Stimulated activated CD4-positive, alpha-beta T cell treated with anti-CD3 and anti-CD28 coated beads, Interleukin-1b, Interleukin-23, amount 100 ng/mL, for 48 hours (primary cell): ENCODE measurements around the gene LGSN.
"Not testable (repeated sequence)": the region's sequence is repeated elsewhere in the genome, so short reads cannot be mapped to it uniquely, and the experiment has no call there.

Source experiments
- DNase-seq: peaks from one replicate; pipeline ENCODE4 v3.0.0-alpha.2; 2020

LGSN gene

GRCh38 chr6:63319939-63320338, at the start of gene LGSN:
Gene LGSN, minus strand, starts transcription at chr6:63319983. Its CDS starts 40 bp downstream, at chr6:63319943.
- no peak for DNase-seq

DNA sequence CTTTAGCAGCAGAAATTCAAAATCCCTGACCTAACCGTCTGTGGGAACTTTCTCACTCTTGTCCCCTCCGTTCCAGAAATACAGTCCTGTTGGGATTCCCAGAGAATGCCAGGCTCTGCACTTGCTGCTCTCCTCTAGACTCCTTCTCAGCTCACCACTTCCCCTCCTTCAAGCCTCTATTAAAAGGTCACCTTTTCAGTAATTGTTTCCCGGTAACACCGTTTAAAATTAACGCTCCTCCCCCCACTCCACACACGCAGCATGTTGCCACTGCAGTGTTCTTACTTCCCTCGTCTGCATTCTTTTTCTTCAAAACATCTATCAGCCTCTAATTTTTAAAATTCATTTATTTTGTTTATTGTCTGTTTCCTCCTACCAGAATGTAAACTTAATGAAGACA, 48.6 kb upstream of the LGSN start:
- DNase-seq: no peak

- not testable (repeated sequence) for DNase-seq
Observed at GRCh38 chr6:63362500-63363120, 42.8 kb upstream of the LGSN start.

- DNase-seq: not testable (repeated sequence)
Observed at GRCh38 chr6:63357384-63357783, 37.6 kb upstream of the LGSN start.

DNA sequence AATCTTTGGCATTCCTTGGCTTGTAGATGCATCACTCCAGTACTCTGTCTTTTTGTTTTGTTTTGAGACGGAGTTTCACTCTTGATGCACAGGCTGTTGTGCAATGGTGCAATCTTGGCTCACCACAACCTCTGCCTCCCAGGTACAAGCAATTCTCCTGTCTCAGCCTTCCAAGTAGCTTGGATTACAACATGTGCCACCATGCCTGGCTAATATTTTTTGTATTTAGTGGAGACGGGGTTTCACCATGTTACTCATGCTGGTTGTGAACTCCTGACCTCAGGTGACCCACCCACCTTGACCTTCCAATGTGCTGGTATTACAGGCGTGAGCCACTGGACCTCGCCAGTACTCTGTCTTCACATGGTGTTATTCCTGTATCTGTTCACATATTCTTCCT, 35.8 kb upstream of the LGSN start:
- DNase-seq: no peak

DNA sequence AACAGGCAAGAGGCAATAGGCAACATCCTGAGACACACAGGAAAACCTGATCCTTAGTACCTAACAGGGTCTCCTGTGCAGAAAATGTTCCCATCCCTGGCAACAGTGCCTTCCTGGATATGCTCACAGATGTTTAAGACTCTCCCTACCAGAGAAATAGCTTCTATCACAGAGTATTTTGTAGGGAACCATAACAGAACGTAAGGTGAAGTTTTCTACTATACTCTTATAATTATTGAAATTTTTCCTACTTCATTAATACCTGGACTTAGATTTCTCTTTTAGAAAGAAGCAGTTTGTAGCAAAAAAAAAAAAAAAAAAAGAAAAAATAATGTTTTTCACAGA, 33.5 kb upstream of the LGSN start:
- DNase-seq: no peak

DNA sequence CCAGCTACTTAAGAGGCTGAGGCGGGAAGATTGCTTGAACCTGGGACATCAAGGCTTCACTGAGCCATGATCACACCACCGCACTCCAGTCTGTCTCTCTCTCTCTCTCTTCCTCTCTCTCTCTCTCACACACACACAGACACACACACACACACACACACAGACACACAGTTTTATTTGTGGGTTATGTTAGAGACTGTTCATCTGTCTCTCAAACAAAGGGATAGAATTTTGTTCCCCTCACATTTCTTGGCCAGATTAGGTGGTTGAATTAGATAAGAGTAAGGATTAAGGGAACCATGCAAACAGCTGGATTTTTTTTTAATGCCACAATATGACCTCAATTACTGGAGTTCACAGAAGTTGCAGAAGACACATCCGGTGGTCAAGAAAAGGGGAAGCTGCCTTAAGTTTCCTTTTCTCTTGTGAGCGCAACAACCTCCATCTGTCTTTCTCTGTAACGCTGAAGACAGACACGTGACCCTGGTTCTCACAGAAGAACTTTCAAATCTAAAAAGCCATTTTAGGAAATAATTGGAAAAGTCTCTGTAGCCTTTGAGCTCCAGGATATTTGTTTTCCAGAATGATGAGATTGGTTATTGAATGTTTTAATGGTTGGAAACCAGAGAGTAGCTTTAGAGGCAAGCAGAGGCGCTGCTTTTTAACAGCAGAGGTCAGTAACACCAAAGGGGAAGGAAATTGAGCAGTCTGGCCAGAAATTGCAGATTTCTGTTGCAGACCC, 32.9 kb upstream of the LGSN start:
- no peak for DNase-seq

DNA sequence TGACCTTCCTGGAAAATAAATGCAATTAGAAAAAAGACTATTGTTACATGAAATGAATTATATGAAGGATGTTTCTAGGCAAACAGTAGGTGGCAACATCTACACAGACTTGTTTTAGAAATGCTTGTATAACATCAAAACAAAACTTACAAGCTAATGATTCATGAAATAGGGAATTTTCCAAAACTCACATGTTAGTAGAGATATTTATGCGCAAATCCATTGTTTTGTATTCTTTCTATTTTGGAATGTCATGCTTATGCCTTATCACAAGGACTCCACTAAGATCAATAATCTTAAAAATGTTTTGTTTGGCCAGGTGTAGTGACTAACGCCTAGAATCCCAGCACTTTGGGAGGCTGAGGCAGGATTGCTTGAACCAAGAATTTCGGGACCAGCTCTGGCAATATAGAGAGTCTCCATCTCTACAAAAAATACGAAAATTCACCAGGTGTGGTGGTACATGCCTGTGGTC, 32.3 kb upstream of the LGSN start:
- no peak for DNase-seq

DNA sequence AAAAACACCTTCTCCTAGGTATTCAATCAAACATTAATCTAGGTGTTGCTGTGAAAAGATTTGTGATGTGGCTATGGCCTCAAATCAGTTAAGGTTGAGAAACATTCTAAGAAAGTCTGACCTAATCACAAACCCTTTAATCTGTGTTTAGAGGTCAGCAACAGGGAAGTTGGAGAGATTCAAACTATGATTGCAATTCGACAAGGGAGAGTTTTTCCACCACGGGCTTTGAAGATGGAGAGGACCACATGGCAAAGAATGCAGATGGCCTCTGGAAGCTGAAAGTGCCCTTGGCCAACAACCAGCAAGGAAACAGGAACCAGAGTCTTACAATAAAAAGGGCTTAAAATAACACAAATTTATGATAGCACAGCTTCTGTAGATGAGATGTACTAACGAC, 29.6 kb upstream of the LGSN start:
- DNase-seq: no peak

DNA sequence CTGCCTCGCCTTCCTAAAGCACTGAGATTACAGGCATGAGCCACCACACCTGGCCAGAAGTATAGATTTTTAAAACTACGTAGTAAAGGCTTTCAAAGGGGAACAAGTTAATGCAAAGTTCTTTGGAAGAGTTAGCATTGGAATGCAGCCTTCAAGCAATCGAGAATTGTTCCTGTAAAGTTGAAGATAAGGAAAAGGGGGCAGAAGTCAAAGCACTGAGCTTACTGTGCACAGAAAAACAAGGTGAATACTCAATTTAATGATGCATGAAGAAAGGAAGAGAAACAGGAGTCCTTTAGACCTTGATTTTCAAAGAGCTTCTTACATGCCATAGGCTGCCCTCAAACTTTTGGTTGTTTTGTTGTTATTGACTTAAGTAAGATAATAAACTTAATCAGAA, 29.1 kb upstream of the LGSN start:
- no peak for DNase-seq

DNA sequence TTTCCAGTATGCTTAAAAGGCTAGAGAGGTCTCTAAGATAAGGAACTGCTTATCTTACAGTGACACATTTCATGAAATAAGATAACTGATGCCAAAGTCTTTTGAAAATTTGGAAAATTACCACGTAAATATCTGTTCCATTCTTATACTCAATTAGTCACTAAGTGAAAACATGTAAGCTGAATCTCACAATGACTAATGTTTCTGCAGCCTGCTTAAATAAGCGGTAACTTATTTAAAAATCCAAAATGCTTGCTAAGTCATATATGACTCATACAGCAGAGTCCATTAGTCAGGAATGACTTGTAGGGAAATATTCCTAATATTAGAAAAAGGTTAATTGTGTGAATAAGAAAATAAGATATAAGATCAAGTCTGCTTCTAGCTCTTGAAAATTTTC, 27.8 kb upstream of the LGSN start:
- no peak for DNase-seq

GRCh38 chr6:63346217-63346835, 26.5 kb upstream of the LGSN start:
- DNase-seq: no peak

DNA sequence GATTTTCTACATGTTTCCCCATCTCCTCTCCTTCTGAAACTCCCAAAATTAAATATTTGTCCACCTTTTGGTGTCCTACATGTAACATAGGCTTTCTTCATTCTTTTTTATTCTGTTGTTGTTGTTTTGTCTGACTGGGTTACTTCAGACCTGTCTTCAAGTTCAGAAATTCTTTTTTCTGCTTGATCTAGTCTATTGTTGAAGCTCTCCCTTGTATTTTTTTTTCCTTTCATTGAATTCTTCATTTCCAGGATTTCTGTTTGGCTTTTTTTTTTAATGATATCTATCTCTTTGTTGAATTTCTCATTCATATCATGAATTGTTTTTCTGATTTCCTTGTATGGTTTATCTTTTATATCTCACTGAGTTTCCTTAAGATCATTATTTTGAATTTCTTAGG, 20.6 kb upstream of the LGSN start:
- no peak for DNase-seq

- not testable (repeated sequence) for DNase-seq
Observed at GRCh38 chr6:63334652-63335051, 14.9 kb upstream of the LGSN start.

DNA sequence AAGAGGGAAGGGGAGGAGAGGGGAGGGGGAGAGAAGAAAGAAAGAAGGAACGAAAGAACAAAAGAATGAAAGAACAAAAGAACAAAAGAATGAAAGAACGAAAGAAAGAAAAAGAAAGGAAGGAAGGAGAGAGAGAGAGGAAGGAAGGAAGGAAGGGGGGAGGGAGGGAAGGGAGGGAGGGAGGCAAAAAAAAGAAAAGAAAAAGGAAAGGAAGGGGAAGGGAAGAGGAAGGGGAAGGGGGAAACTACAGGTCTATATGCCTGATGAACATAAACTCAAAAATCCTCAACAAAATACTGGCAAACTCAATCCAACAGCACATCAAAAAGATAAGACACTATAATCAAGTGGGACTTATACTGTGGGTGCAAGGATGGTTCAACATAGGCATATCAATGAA, 13.7 kb upstream of the LGSN start:
- no peak for DNase-seq

DNA sequence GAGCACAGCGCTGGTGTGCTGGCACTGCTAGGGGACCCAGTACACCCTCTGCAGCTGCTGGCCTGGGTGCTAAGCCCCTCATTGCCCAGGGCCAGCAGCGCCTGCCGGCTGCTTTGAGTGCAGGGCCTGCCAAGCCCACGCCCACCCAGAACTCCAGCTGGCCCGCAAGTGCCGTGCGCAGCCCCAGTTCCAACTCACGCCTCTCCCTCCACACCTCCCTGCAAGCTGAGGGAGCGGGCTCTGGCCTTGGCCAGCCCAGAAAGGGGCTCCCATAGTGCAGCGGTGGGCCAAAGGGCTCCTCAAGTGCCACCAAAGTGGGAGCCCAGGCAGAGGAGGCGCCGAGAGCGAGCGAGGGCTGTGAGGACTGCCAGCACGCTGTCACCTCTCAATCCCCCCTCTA, 6.8 kb upstream of the LGSN start:
- DNase-seq: not testable (repeated sequence)

- no peak for DNase-seq
Observed at GRCh38 chr6:63322981-63323380, 3.2 kb upstream of the LGSN start.

DNA sequence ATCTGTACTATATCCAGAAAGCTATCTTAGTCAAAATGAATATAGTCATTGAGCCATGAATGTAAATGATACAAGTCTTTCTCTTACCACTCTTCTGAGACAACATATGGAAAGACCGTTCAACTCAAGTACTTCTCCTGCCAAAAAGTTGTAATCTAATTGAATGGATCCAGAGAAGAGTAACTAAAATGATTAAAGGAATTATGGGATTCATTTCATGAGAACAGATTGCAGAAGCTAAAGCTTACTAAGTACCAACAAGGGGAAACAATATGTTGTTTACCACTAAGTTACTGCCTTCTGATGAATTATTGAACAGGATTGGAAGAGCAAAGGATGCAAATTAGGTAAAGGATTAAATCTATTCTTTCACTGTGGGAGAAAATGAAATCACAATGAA, 2.0 kb upstream of the LGSN start:
- DNase-seq: no peak

DNA sequence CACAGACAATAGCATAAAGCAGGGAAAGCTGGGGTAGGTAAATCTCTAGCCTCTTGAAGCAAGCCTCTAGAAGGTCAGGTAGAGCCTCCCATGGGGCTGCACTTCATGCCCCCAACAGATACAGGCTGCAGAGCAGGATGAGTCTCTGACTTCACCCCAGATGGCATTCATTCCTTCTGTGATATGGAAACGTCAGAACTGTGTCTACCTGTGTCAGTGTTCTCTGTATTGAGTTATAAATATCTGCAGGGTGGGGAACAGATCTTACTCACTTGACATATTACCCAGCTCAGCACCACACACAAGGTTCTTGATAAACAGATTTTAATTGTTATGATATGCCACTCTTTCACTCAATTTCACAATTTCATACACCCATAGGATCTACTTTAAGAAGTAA, 2.1 kb downstream of the LGSN start:
- DNase-seq: no peak

DNA sequence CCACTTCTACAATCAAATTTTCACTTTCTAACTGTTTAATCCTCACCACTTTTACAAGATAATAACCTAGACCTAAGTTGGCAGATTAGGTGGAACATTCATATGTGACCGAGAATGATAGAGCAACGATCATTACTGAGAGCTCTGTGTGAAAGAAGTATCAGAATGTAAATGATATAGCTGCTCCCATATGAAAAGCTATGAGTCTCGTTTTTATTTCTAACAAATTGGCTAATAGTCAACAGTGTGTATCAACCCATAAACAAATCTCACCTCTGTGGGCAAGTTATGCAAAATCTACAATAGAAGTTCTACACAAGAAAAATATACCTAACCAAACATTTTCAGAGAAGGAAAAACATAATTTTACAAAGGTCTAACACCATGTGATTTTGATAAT, 3.7 kb downstream of the LGSN start:
- DNase-seq: no peak

DNA sequence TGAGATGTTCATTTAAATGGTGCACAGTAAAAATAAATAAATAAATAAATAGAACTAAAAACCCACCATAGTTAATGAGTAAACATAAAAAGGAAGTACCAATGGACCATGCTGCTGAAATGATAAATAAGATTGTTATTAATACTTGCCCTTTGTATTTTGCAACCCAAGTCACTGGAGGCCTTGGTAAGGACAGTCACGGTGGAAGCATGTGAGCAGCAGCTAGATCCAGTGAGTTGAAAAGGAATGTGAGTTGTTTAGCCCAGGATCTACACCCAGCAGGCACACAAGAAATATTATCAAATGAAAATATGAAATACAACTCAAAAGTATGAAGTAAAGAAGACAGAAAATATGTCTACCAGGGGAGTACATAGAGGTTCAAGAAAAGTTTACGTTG, 6.7 kb downstream of the LGSN start:
- no peak for DNase-seq

GRCh38 chr6:63307581-63308246, 12.1 kb downstream of the LGSN start:
- no peak for DNase-seq

DNA sequence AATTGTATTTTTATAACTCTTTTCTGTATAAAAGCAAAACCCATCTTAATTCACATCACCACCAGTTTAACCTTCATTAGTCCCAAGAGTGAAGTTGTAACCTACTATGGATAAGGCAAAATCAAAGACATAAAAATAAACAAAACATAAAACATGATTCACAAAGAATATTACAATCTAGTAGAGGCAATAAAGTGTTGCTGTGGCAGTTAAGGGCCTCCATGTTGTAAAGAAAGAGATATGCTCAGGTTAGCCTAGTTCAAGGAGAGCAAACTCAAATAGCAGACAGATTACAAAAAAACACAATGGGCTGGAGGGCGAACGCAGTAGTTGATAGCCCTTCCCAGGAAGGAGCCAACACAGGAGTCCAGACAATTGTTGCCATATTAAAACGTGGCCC, 13.4 kb downstream of the LGSN start:
- DNase-seq: no peak

- DNase-seq: no peak
Observed at GRCh38 chr6:63305277-63305676, 14.5 kb downstream of the LGSN start.
